Loucy (cell line): ENCODE results near the gene AMN.

Experiments used
- H2AFZ ChIP-seq: fragments of 200-600 bp; sonication (generic); 2 replicates; pipeline ENCODE4 v1.6.0; 2016; ENCODE audit warnings: antibody characterized with exemption, mild to moderate bottlenecking, low read length, moderate library complexity
- H3F3A ChIP-seq: fragments of 200-600 bp; 2 replicates; pipeline ENCODE4 v1.6.0; 2016; ENCODE audit warnings: antibody characterized with exemption, low read depth, mild to moderate bottlenecking
- H3K27me3 ChIP-seq: fragments of 200-600 bp; sonication (generic); 2 replicates; pipeline ENCODE4 v1.6.1; 2014; ENCODE audit warnings: low read length, mild to moderate bottlenecking; ENCODE audit not compliant: insufficient read depth, poor library complexity, severe bottlenecking
- H3K36me3 ChIP-seq: fragments of 200-600 bp; sonication (generic); 2 replicates; pipeline ENCODE4 v1.6.1; 2016; ENCODE audit warnings: low read length; ENCODE audit not compliant: insufficient read depth
- H3K4me1 ChIP-seq: fragments of 200-600 bp; sonication (generic); 2 replicates; pipeline ENCODE4 v1.5.1; 2014; ENCODE audit warnings: low read length, mild to moderate bottlenecking; ENCODE audit not compliant: insufficient read depth, poor library complexity, severe bottlenecking
- H3K4me2 ChIP-seq: fragments of 200-600 bp; sonication (generic); 2 replicates; pipeline ENCODE4 v1.6.0; 2014; ENCODE audit warnings: antibody characterized with exemption, low read length, low read depth, mild to moderate bottlenecking; ENCODE audit not compliant: poor library complexity, severe bottlenecking
- H3K4me3 ChIP-seq: fragments of 200-600 bp; sonication (generic); 2 replicates; pipeline ENCODE4 v1.5.1; 2014; ENCODE audit warnings: low read length, mild to moderate bottlenecking, mixed read lengths; ENCODE audit not compliant: poor library complexity, severe bottlenecking
- H3K79me2 ChIP-seq: fragments of 200-600 bp; sonication (generic); 2 replicates; pipeline ENCODE4 v1.6.1; 2014; ENCODE audit warnings: low read length; ENCODE audit not compliant: insufficient read depth
- H3K9ac ChIP-seq: fragments of 200-600 bp; sonication (generic); 2 replicates; pipeline ENCODE4 v1.6.0; 2014; ENCODE audit warnings: mild to moderate bottlenecking, low read depth, low read length, moderate library complexity; ENCODE audit not compliant: poor library complexity, severe bottlenecking
- H3K9me2 ChIP-seq: fragments of 200-600 bp; sonication (generic); replicated peaks from 2 replicates; pipeline ENCODE4 v1.6.1; 2016; ENCODE audit warnings: low read depth, low read length, mixed read lengths
- H3K9me3 ChIP-seq: fragments of 200-600 bp; sonication (generic); 2 replicates; pipeline ENCODE4 v1.6.1; 2014; ENCODE audit warnings: mild to moderate bottlenecking, antibody characterized with exemption, low read length, low read depth; ENCODE audit not compliant: insufficient read depth
- H4K20me1 ChIP-seq: fragments of 200-600 bp; sonication (generic); 2 replicates; pipeline ENCODE4 v1.6.0; 2014; ENCODE audit warnings: antibody characterized with exemption, low read length, mild to moderate bottlenecking; ENCODE audit not compliant: insufficient read depth, poor library complexity, severe bottlenecking
- EZH2phosphoT487 ChIP-seq: fragments of 200-600 bp; IDR thresholded peaks from 2 replicates; pipeline ENCODE4 v1.6.1; 2018; ENCODE audit warnings: antibody characterized with exemption, mild to moderate bottlenecking, moderate library complexity, borderline replicate concordance
- TF ChIP-seq, protein P1 (sequence below): fragments of 200-600 bp; sonication (generic); conservative IDR thresholded peaks from 2 replicates; pipeline ENCODE4 v1.5.1; 2014; ENCODE audit warnings: mild to moderate bottlenecking, antibody characterized with exemption, low read length

AMN gene

DNA sequence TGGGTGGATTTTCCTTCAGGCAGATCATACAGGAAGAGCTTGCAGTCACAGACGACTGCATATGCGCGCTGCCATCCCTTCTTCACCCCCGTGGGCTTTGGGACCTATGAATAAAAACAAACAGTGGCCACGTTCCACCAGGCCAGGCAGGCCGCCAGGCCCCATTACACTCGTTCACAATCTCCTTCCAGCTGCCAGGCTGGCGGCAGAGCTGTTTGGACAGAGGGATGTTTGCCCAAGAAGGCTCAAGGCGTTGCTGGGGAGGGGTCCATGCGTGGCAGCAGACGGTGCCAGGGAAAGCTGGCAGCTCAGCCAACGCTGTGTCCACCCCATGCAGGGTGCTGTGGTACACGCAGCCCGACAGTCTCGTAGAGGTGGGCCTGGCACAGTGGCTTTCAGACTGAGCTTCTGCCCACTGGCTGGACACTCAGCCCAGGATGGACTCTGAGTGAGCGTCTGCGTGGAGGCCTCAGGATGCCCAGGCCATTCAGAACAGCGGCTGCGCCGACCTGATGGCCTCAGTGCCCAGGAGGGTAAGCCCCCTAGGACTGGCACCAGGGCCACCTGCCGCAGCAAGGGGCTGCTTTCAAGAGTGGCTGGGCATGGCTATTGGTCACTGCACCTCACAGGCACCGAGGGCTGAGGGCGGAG is 27.5 kb downstream of the AMN start:
- no peak for TF ChIP-seq EZH2phosphoT487
- TF ChIP-seq, protein P1, sequence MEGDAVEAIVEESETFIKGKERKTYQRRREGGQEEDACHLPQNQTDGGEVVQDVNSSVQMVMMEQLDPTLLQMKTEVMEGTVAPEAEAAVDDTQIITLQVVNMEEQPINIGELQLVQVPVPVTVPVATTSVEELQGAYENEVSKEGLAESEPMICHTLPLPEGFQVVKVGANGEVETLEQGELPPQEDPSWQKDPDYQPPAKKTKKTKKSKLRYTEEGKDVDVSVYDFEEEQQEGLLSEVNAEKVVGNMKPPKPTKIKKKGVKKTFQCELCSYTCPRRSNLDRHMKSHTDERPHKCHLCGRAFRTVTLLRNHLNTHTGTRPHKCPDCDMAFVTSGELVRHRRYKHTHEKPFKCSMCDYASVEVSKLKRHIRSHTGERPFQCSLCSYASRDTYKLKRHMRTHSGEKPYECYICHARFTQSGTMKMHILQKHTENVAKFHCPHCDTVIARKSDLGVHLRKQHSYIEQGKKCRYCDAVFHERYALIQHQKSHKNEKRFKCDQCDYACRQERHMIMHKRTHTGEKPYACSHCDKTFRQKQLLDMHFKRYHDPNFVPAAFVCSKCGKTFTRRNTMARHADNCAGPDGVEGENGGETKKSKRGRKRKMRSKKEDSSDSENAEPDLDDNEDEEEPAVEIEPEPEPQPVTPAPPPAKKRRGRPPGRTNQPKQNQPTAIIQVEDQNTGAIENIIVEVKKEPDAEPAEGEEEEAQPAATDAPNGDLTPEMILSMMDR: no peak
- Histone ChIP-seq H3K9ac (no peak overlapping the region), H3K4me1 (peaks cover 8% of the 10 kb centered on the region), H3K4me2 (no peak overlapping the region), H3K36me3 (no peaks in the 10 kb centered on the region), H4K20me1 (no peaks in the 10 kb centered on the region), H3K27me3 (no peaks in the 10 kb centered on the region), H3K79me2 (no peaks in the 10 kb centered on the region), H3K4me3 (no peak overlapping the region), H3K9me2 (no peaks in the 10 kb centered on the region), H3K9me3 (no peaks in the 10 kb centered on the region), H3F3A (no peaks in the 10 kb centered on the region), H2AFZ (no peak overlapping the region)

DNA sequence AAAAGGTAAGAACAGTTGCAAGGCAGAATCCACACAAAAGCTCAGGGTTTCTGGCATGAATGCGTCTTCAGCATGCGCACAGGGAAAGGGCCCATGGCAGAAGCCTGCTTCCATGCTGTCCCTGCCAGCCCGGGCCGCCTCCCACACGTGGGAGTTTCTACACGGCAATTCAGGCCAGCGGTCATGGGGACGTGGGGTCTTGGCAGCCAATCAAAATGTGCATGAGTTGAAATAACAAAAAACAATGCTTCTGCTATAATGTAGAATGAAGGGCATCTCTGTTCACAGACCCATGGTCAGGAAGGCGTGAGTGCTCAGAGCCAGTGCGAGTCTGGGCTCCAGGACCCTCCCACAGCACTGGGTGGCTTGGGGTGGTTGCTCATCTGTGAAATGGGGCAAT is 28.6 kb downstream of the AMN start:
- Histone ChIP-seq H3K79me2 (no peaks in the 10 kb centered on the region), H3K9me3 (no peaks in the 10 kb centered on the region), H2AFZ (no peak overlapping the region), H3K27me3 (no peaks in the 10 kb centered on the region), H3K4me2 (no peak overlapping the region), H3K4me3 (no peak overlapping the region), H3K9me2 (no peaks in the 10 kb centered on the region), H3F3A (no peaks in the 10 kb centered on the region), H4K20me1 (no peaks in the 10 kb centered on the region), H3K36me3 (no peaks in the 10 kb centered on the region), H3K4me1 (peaks cover 8% of the 10 kb centered on the region), H3K9ac (no peak overlapping the region)
- TF ChIP-seq, protein P1: no peak
- TF ChIP-seq EZH2phosphoT487: no peak

DNA sequence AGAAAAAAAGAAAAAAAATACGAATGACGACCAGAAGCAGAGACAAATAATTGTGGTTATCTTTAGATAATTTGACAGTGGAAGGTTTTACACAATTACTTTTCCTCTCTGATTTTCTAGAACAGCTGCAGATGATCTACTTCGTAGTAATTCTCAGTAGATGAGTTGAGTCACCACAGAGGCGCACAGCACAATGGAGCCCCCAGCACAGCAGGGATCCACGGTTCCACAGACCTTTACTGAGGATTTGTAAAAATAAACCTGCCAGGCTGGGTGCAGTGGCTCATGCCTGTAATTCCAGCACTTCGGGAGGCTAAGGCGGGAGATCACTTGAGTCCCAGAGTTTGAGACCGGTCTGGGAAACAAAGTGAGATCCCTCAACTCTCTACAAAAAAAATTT is 29.3 kb downstream of the AMN start:
- no peaks in the 10 kb centered on the region for H4K20me1 ChIP-seq
- TF ChIP-seq, protein P1: no peak
- TF ChIP-seq EZH2phosphoT487: no peak
- H3K9me3 ChIP-seq: no peaks in the 10 kb centered on the region
- no peaks in the 10 kb centered on the region for H3K36me3 ChIP-seq
- H3K4me3 ChIP-seq: no peak overlapping the region
- no peaks in the 10 kb centered on the region for H3K9me2 ChIP-seq
- peaks cover 8% of the 10 kb centered on the region for H3K4me1 ChIP-seq
- H3K79me2 ChIP-seq: no peaks in the 10 kb centered on the region
- H3K9ac ChIP-seq: no peak overlapping the region
- no peak overlapping the region for H2AFZ ChIP-seq
- H3K27me3 ChIP-seq: no peaks in the 10 kb centered on the region
- no peak overlapping the region for H3K4me2 ChIP-seq
- H3F3A ChIP-seq: no peaks in the 10 kb centered on the region
